ENCODE measurements around the gene STUM.

Gene STUM

DNA sequence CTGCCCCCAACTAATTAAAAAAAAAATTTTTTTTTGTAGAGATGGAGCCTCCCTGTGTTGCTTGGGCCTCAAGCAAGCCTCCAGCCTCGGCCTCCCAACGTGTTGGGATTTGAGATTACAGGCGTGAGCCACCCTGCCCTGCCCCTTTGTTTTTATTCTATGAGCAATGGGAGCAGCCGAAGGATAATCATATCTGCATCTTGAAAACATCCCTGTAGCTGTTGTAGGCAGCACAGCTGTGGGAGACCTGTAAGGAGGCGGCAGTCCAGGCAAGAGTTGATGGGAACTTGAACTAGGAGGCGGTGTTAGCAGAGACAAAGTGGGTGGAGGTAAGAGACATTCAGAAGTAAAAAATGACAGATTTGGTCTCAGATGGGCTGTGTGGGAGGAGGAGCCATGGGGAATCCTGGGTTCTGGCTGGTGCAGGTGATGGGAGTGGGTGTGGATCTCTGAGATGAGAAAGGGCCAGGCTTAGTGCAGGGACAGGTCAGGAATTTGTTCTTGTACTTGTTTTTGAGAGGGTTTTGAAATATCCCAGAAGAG lies 31.3 kb downstream of the STUM start:
- no peak overlapping the region for H3K4me3 ChIP-seq (replicated peaks; ENCODE audit: low read depth, low read length)
- no peak for DNase-seq (ENCODE audit: extremely low read depth, low read depth)
- TF ChIP-seq, protein P1, sequence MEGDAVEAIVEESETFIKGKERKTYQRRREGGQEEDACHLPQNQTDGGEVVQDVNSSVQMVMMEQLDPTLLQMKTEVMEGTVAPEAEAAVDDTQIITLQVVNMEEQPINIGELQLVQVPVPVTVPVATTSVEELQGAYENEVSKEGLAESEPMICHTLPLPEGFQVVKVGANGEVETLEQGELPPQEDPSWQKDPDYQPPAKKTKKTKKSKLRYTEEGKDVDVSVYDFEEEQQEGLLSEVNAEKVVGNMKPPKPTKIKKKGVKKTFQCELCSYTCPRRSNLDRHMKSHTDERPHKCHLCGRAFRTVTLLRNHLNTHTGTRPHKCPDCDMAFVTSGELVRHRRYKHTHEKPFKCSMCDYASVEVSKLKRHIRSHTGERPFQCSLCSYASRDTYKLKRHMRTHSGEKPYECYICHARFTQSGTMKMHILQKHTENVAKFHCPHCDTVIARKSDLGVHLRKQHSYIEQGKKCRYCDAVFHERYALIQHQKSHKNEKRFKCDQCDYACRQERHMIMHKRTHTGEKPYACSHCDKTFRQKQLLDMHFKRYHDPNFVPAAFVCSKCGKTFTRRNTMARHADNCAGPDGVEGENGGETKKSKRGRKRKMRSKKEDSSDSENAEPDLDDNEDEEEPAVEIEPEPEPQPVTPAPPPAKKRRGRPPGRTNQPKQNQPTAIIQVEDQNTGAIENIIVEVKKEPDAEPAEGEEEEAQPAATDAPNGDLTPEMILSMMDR (IDR thresholded peaks at IDR 0.05; ENCODE audit: low read depth, low read length, missing control alignments): no peak

DNA sequence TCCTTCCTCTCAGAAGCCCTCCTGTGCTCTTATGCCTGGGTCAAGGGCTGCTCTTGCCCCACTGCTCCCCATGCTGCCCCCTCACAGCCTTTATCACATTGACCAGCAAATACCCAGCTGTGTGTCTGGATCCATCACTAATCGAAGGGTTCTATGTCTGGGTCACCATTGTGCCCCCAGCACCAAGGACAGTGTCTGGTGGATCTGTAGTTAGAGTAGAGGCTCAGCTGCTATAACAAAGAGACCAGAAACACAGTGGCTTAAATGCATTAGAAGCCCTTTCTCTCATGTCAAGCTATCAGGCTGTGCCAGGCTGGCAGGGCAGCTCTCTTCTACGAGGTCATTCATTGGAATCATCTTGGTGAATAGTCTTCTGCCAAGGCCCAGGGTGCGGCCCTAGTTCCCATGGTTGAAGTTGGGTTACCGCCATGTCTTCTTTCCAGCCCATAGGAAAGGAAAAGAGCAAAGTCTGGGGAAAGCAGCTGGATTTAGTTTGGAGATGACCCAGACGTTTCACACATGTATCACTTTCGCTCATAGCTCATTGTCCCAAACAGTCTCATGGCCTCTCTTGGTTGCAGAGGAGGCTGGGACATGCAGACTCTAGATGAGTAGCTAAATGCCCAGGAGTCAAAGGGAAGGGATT lies 32.2 kb downstream of the STUM start:
- H3K4me3 ChIP-seq (replicated peaks; ENCODE audit: low read depth, low read length): no peak overlapping the region
- DNase-seq (ENCODE audit: extremely low read depth, low read depth): no peak
- TF ChIP-seq, protein P1 (IDR thresholded peaks at IDR 0.05; ENCODE audit: low read depth, low read length, missing control alignments): no peak

DNA sequence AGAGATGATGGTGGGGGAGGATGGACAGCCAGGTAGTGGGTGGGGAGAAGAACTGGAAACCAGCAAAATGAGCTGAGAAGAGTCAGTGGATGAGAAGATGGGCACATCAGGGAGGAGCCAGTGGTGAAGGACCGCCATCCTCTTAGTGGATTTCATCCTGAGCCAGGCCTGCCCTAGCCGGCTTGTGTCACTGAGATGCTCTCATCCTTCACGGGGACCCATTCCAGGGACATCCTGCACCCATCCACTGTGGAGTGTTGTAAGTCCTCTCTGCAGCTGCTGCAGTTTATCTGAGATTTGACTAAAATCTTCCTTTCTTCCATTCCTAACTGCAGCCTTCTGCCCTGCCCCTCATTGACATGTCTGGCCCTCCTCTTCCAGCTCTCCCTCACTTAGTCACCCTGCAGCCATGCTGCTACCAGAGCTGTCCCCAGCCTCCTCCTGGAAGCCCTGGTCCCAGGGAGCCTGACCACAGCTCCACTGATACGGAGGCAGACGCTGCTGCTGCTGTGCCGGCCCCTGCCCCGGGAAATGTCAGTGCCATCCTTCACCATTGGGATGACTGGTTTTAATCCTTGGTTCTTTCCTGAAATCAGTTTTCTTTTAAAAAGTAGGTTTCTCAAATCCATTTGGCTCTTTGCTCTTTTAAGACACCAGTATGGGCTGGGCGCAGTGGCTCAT lies 33.2 kb downstream of the STUM start:
- no peak for DNase-seq (ENCODE audit: extremely low read depth, low read depth)
- no peak overlapping the region for H3K4me3 ChIP-seq (replicated peaks; ENCODE audit: low read depth, low read length)
- TF ChIP-seq, protein P1 (IDR thresholded peaks at IDR 0.05; ENCODE audit: low read depth, low read length, missing control alignments): no peak

DNA sequence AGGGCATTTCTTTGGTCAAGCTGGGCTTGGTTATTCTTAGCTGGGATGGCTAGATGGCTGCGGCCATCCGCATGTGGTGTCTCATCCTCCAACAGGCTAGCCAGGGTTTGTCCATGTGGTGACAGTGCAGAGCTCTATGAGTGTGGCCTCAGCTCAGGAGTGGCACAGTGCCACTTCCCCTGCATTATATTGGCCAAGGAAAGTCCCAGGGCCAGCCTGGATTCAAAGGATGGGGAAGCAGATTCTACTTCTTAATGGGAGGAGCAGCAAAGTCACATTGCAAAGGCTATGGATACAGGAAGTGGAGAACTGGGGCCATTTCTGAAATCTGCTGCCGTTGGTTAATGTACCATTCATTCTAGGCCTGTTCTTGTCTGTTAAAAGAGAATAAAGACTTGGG lies 34.4 kb downstream of the STUM start:
- TF ChIP-seq, protein P1 (IDR thresholded peaks at IDR 0.05; ENCODE audit: low read depth, low read length, missing control alignments): no peak
- H3K4me3 ChIP-seq (replicated peaks; ENCODE audit: low read depth, low read length): no peak overlapping the region
- no peak for DNase-seq (ENCODE audit: extremely low read depth, low read depth)

DNA sequence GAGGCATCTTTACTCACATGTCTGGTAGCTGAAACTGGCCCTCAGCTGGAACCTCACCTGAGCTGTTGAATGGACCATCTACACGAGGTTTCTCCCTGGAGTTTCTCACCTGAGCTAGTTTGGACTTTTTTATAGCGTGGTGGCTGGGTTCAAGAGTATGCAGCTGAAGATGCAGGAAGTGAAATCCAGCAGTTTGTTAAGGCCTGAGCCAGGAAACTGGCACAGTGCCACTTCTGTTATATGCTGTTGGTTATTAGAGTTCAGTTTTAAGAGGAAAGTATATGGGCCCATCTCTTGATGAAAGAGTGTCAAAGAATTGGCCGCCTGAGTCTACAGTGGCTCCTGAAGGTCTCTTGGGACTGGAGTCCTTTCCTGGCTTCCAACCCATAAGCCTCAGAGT lies 35.6 kb downstream of the STUM start:
- no peak overlapping the region for H3K4me3 ChIP-seq (replicated peaks; ENCODE audit: low read depth, low read length)
- no peak for DNase-seq (ENCODE audit: extremely low read depth, low read depth)
- TF ChIP-seq, protein P1 (IDR thresholded peaks at IDR 0.05; ENCODE audit: low read depth, low read length, missing control alignments): no peak

DNA sequence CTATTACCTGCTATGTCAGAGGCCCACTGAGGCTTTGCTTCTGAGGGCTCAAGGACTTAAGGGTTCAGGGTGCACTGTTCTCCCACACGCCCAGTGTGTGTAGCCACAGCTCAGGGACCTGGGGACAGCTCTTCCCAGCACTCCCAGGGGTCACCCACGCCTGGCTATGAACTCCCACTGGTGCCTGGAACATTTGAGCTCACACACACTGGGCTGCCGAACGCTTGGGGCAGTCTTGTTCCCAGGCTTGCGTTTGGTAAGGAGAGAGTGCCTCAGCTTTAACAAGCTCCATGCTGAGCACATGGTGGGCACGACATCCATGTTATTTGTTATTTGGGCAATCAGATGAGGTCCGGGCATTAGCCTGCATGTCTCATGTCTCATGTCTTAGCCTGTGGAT lies 37.6 kb downstream of the STUM start:
- H3K4me3 ChIP-seq (replicated peaks; ENCODE audit: low read depth, low read length): no peak overlapping the region
- TF ChIP-seq, protein P1 (IDR thresholded peaks at IDR 0.05; ENCODE audit: low read depth, low read length, missing control alignments): no peak
- DNase-seq (ENCODE audit: extremely low read depth, low read depth): no peak

Data from HFF-Myc (cell line).